Liver (tissue), 9 donors: ENCODE measurements around the gene MPRIP. TPM values are rescaled to one million over a fixed set of nuclear protein-coding genes. Genes with fewer than 3 reads are reported as not detected.
A peak's percentile ranks its signal among the peaks of the same experiment; 100 is the strongest.

Source experiments
- DNase-seq: peaks from one replicate; pipeline ENCODE4 v3.0.0-alpha.2; 2017; ENCODE audit warnings: low spot score
- H3K27ac ChIP-seq, 2 donors: one replicate each; pipeline ENCODE4 v1.7.0; 2013; ENCODE audit warnings: inconsistent platforms in 2 of 2, low read length in 2 of 2, control low read depth in 1 of 2, low read depth in 1 of 2, mild to moderate bottlenecking in 1 of 2
- H3K27me3 ChIP-seq, 4 donors: one replicate each; pipeline versions ENCODE4 v1.6.1 to v1.7.0; 2013; ENCODE audit warnings: low read length in 3 of 4, inconsistent platforms in 1 of 4, mild to moderate bottlenecking in 1 of 4, moderate library complexity in 1 of 4; ENCODE audit not compliant: control insufficient read depth in 4 of 4, insufficient read depth in 4 of 4
- H3K36me3 ChIP-seq, 4 donors: one replicate each; pipeline versions ENCODE4 v1.6.1 to v1.7.0; 2013; ENCODE audit warnings: low read length in 3 of 4, mild to moderate bottlenecking in 3 of 4, low read depth in 1 of 4, moderate library complexity in 1 of 4; ENCODE audit not compliant: control insufficient read depth in 4 of 4, insufficient read depth in 3 of 4
- H3K4me1 ChIP-seq, 4 donors: one replicate each; pipeline versions ENCODE4 v1.6.1 to v1.7.0; 2013; ENCODE audit warnings: low read length in 3 of 4, mild to moderate bottlenecking in 3 of 4, moderate library complexity in 1 of 4; ENCODE audit not compliant: control insufficient read depth in 4 of 4, insufficient read depth in 4 of 4
- H3K4me3 ChIP-seq, 3 donors: one replicate each; pipeline versions ENCODE4 v1.6.1 to v1.7.0; 2013; ENCODE audit warnings: low read length in 3 of 3, control low read depth in 1 of 3, low read depth in 1 of 3, mild to moderate bottlenecking in 1 of 3
- H3K9ac ChIP-seq, 2 donors: one replicate each; pipeline ENCODE4 v1.7.0; 2013; ENCODE audit warnings: low read length in 2 of 2, mild to moderate bottlenecking in 2 of 2, moderate library complexity in 2 of 2, control low read depth in 1 of 2, low read depth in 1 of 2
- H3K9me3 ChIP-seq, 4 donors: one replicate each; pipeline versions ENCODE4 v1.6.1 to v1.7.0; 2013; ENCODE audit warnings: low read length in 3 of 4; ENCODE audit not compliant: control insufficient read depth in 4 of 4
- EGR1 ChIP-seq, 2 donors: IDR thresholded peaks; 2 replicates each; pipeline ENCODE4 v1.6.1; 2016 to 2018; ENCODE audit warnings: antibody characterized with exemption in 2 of 2, low read depth in 2 of 2
- FOXA1 ChIP-seq: IDR thresholded peaks from 2 replicates; pipeline ENCODE4 v1.6.1; 2016; ENCODE audit warnings: antibody characterized with exemption
- FOXA2 ChIP-seq: IDR thresholded peaks from 2 replicates; pipeline ENCODE4 v1.6.1; 2016; ENCODE audit warnings: antibody characterized with exemption
- GABPA ChIP-seq, 2 donors: IDR thresholded peaks in 1 of 2; conservative IDR thresholded peaks in 1 of 2; 2 replicates each; pipeline ENCODE4 v1.6.1; 2016; ENCODE audit warnings: antibody characterized with exemption in 2 of 2, mild to moderate bottlenecking in 1 of 2, moderate library complexity in 1 of 2
- HNF4A ChIP-seq, 2 donors: conservative IDR thresholded peaks; 2 replicates each; pipeline ENCODE4 v1.6.1; 2016; ENCODE audit warnings: antibody characterized with exemption in 2 of 2, mild to moderate bottlenecking in 2 of 2
- HNF4G ChIP-seq: IDR thresholded peaks from 2 replicates; pipeline ENCODE4 v1.6.1; 2016; ENCODE audit warnings: antibody characterized with exemption
- JUND ChIP-seq, 2 donors: IDR thresholded peaks; 2 replicates each; pipeline ENCODE4 v1.6.1; 2016; ENCODE audit warnings: antibody characterized with exemption in 2 of 2
- NR2F2 ChIP-seq: IDR thresholded peaks from 2 replicates; pipeline ENCODE4 v1.6.1; 2016; ENCODE audit warnings: antibody characterized with exemption
- RAD21 ChIP-seq, 2 donors: IDR thresholded peaks; 2 replicates each; pipeline ENCODE4 v1.6.1; 2016; ENCODE audit warnings: antibody characterized with exemption in 2 of 2, mild to moderate bottlenecking in 2 of 2
- RXRA ChIP-seq, 2 donors: IDR thresholded peaks; 2 replicates each; pipeline ENCODE4 v1.6.1; 2017 to 2018; ENCODE audit warnings: antibody characterized with exemption in 2 of 2, mild to moderate bottlenecking in 1 of 2
- SP1 ChIP-seq: IDR thresholded peaks from 2 replicates; pipeline ENCODE4 v1.6.1; 2018; ENCODE audit warnings: antibody characterized with exemption, mild to moderate bottlenecking
- TAF1 ChIP-seq: conservative IDR thresholded peaks from 2 replicates; pipeline ENCODE4 v1.6.1; 2016; ENCODE audit warnings: antibody characterized with exemption, mild to moderate bottlenecking
- YY1 ChIP-seq: IDR thresholded peaks from 2 replicates; pipeline ENCODE4 v1.6.1; 2016; ENCODE audit warnings: antibody characterized with exemption, mild to moderate bottlenecking
- WGBS: extraction: QIAGEN DNeasy Blood & Tissue Kit; methylation state at CpG from one replicate; pipeline ENCODE4 v1.1.7; 2013; 5-methylcytosine and 5-hydroxymethylcytosine counted together
- polyA plus RNA-seq, 2 donors: library from polyadenylated mRNA; stranded (reverse) in 1 of 2; unstranded in 1 of 2; fragments of 200-250 nt in 1 of 2; fragments of >200 nt in 1 of 2; fragmentation: Nextera tagmentation in 1 of 2; extraction: Ambion mirVana in 1 of 2; gene quantifications; one replicate each; pipeline versions ENCODE4 v1.2.1 to v1.2.3, GENCODE V29; 2013 to 2015
- total RNA-seq, 2 donors: library from RNA; depleted of rRNA; stranded (reverse); fragments of >200 nt; gene quantifications; one replicate each; pipeline ENCODE4 v1.2.3, GENCODE V29; 2014
- TF ChIP-seq, protein P1 (sequence below): fragments of 150-350 bp; IDR thresholded peaks from 2 replicates; pipeline ENCODE4 v1.5.1; 2017; ENCODE audit warnings: improper control_type of control experiment, low read depth, low read length; ENCODE audit not compliant: missing input control
- TF ChIP-seq, protein P2 (sequence below): IDR thresholded peaks from 2 replicates; pipeline ENCODE4 v1.6.1; 2016; ENCODE audit warnings: antibody characterized with exemption, mild to moderate bottlenecking
- TF ChIP-seq, protein P3 (sequence below): IDR thresholded peaks from 2 replicates; pipeline ENCODE4 v1.6.1; 2016; ENCODE audit warnings: antibody characterized with exemption
- TF ChIP-seq, protein P4 (sequence below): IDR thresholded peaks from 2 replicates; pipeline ENCODE4 v1.6.1; 2016; ENCODE audit warnings: antibody characterized with exemption
- TF ChIP-seq, protein P5 (sequence below): IDR thresholded peaks from 2 replicates; pipeline ENCODE4 v1.6.1; 2016; ENCODE audit warnings: antibody characterized with exemption
- donor health status: healthy.
- donor health status: healthy.
- donor health status: healthy.
- donor health status: healthy.
- donor health status: healthy.

The MPRIP gene
- total and polyA plus RNA-seq, 4 donors = 21.2 to 61.9 (median 34.7) TPM

DNA sequence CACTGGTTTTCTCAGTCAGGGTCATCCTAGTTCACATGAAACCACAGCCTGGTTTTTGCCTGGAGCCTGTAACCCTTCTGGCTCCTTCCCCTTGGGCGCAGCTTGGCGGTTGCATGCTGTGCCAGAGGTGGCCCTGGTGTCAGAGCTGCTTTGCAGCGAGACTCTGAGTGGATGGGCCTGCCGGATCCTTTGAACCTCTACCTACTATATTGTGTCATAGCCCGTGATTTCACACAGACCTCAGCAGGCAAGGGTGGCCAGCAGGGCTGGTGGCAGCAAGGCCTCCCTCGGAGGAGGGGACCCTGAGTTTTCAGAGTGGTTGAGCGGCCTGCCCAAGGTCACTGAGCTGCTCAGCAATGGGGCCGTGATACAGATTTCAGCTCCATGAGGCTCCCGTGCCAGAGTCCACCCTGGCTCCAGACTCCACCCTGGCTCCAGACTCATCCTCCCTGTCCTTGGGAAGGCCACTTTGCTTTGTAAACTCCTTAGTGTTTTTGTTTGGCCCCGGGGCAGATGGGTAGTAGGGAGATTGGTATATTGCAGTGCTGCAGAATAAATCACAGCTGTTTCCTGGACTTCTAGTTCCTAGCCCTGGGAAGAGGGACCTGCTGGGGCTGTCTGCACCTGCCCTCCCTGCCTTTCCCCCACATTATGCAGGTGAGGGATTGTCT is 9.7 kb downstream of the MPRIP start:
- Histone ChIP-seq H3K9ac (no peak overlapping the region), H3K36me3 (no peaks in the 10 kb centered on the region), H3K4me1 (peaks cover 22 to 47% (median 34%) of the 10 kb centered on the region in 4 donors), H3K27ac (peak overlapping the region; percentile 20 to 51), H3K27me3 (no peaks in the 10 kb centered on the region), H3K4me3 (no peak overlapping the region), H3K9me3 (no peaks in the 10 kb centered on the region)
- 26% methylated on average over 10 of the region's 10 CpGs for WGBS
- TF ChIP-seq, protein P1, sequence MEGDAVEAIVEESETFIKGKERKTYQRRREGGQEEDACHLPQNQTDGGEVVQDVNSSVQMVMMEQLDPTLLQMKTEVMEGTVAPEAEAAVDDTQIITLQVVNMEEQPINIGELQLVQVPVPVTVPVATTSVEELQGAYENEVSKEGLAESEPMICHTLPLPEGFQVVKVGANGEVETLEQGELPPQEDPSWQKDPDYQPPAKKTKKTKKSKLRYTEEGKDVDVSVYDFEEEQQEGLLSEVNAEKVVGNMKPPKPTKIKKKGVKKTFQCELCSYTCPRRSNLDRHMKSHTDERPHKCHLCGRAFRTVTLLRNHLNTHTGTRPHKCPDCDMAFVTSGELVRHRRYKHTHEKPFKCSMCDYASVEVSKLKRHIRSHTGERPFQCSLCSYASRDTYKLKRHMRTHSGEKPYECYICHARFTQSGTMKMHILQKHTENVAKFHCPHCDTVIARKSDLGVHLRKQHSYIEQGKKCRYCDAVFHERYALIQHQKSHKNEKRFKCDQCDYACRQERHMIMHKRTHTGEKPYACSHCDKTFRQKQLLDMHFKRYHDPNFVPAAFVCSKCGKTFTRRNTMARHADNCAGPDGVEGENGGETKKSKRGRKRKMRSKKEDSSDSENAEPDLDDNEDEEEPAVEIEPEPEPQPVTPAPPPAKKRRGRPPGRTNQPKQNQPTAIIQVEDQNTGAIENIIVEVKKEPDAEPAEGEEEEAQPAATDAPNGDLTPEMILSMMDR = no peak
- peak; percentile 5 for TF ChIP-seq HNF4G
- TF ChIP-seq RAD21 (IDR thresholded peaks at IDR 0.05) = peak in 1 of 2 donors; percentile 34
- peak; percentile 48 to 78 for TF ChIP-seq RXRA (IDR thresholded peaks at IDR 0.05)
- peak; percentile 42 for TF ChIP-seq SP1
- TF ChIP-seq NR2F2 = peak; percentile 57
- TF ChIP-seq HNF4A (conservative IDR thresholded peaks at IDR 0.05) = peak; percentile 7 to 18
- no peak for TF ChIP-seq GABPA (IDR thresholded peaks at IDR 0.05 in 1 of 2, conservative IDR thresholded peaks at IDR 0.05 in 1 of 2)
- no peak for DNase-seq

DNA sequence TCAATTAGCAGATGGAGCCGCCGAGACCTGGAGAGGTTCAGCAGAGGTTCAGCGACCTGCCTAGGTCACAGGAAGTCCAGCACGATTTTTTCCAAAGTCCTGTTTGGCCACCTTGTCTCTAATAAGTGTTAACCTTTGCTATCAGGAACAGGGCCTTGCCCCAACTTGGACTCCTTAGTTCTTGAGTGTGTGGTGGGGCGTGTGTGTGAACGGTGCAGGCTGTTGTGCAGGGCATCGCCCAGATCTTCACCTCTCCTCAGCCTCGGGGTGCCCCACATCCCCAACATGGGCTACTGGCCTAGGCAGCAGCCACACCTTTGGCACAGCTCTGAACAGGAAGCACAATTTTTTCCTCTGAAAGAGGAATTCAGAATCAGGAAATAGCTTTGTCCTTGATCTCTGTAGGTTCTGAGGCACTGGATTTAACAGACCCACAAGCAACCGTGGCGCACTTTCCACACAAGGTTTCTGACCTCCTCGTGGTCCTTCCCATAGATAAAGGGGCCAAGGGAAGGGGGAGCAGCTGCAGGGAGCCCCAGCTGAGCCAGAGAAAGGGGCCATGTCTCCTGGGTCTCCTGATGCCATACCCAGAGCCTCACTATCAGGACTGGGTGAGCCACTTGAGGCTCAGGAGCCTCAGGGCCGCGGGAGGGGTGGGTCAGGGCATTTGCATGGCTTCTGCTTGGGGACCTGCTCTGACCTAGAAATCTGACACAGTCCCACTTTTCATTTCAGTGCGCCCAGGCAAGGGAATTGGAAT is 10.4 kb downstream of the MPRIP start:
- Histone ChIP-seq H3K27ac (peak overlapping the region; percentile 20 to 51), H3K36me3 (no peaks in the 10 kb centered on the region), H3K9me3 (no peaks in the 10 kb centered on the region), H3K9ac (no peak overlapping the region), H3K4me3 (no peak overlapping the region), H3K27me3 (no peaks in the 10 kb centered on the region), H3K4me1 (peaks cover 22 to 47% (median 33%) of the 10 kb centered on the region in 4 donors)
- 54% methylated on average over 14 of the region's 14 CpGs for WGBS
- TF ChIP-seq, protein P2, sequence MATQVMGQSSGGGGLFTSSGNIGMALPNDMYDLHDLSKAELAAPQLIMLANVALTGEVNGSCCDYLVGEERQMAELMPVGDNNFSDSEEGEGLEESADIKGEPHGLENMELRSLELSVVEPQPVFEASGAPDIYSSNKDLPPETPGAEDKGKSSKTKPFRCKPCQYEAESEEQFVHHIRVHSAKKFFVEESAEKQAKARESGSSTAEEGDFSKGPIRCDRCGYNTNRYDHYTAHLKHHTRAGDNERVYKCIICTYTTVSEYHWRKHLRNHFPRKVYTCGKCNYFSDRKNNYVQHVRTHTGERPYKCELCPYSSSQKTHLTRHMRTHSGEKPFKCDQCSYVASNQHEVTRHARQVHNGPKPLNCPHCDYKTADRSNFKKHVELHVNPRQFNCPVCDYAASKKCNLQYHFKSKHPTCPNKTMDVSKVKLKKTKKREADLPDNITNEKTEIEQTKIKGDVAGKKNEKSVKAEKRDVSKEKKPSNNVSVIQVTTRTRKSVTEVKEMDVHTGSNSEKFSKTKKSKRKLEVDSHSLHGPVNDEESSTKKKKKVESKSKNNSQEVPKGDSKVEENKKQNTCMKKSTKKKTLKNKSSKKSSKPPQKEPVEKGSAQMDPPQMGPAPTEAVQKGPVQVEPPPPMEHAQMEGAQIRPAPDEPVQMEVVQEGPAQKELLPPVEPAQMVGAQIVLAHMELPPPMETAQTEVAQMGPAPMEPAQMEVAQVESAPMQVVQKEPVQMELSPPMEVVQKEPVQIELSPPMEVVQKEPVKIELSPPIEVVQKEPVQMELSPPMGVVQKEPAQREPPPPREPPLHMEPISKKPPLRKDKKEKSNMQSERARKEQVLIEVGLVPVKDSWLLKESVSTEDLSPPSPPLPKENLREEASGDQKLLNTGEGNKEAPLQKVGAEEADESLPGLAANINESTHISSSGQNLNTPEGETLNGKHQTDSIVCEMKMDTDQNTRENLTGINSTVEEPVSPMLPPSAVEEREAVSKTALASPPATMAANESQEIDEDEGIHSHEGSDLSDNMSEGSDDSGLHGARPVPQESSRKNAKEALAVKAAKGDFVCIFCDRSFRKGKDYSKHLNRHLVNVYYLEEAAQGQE = no peak
- TF ChIP-seq TAF1 = no peak
- TF ChIP-seq SP1 = no peak
- no peak for TF ChIP-seq EGR1 (IDR thresholded peaks at IDR 0.05; ENCODE audit: low read depth in 2 of 2)
- TF ChIP-seq FOXA2 = no peak
- no peak for TF ChIP-seq GABPA (IDR thresholded peaks at IDR 0.05 in 1 of 2, conservative IDR thresholded peaks at IDR 0.05 in 1 of 2)
- TF ChIP-seq HNF4A (conservative IDR thresholded peaks at IDR 0.05) = peak in 1 of 2 donors; percentile 17
- no peak for TF ChIP-seq RAD21 (IDR thresholded peaks at IDR 0.05)
- TF ChIP-seq NR2F2 = peak; percentile 33
- TF ChIP-seq JUND (IDR thresholded peaks at IDR 0.05) = no peak
- no peak for TF ChIP-seq FOXA1
- TF ChIP-seq, protein P3, sequence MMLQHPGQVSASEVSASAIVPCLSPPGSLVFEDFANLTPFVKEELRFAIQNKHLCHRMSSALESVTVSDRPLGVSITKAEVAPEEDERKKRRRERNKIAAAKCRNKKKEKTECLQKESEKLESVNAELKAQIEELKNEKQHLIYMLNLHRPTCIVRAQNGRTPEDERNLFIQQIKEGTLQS = no peak
- TF ChIP-seq, protein P4, sequence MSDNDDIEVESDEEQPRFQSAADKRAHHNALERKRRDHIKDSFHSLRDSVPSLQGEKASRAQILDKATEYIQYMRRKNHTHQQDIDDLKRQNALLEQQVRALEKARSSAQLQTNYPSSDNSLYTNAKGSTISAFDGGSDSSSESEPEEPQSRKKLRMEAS = no peak
- TF ChIP-seq, protein P5, sequence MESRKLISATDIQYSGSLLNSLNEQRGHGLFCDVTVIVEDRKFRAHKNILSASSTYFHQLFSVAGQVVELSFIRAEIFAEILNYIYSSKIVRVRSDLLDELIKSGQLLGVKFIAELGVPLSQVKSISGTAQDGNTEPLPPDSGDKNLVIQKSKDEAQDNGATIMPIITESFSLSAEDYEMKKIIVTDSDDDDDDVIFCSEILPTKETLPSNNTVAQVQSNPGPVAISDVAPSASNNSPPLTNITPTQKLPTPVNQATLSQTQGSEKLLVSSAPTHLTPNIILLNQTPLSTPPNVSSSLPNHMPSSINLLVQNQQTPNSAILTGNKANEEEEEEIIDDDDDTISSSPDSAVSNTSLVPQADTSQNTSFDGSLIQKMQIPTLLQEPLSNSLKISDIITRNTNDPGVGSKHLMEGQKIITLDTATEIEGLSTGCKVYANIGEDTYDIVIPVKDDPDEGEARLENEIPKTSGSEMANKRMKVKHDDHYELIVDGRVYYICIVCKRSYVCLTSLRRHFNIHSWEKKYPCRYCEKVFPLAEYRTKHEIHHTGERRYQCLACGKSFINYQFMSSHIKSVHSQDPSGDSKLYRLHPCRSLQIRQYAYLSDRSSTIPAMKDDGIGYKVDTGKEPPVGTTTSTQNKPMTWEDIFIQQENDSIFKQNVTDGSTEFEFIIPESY = no peak
- no peak for TF ChIP-seq YY1
- TF ChIP-seq, protein P1 = no peak
- TF ChIP-seq HNF4G = no peak
- TF ChIP-seq RXRA (IDR thresholded peaks at IDR 0.05) = peak; percentile 11 to 17
- DNase-seq = no peak
